Measurements from ENCODE around the gene VTCN1. TPM values are rescaled to one million over a fixed set of nuclear protein-coding genes. Genes with fewer than 3 reads are reported as not detected.
"Not testable (repeated sequence)": the region's sequence is repeated elsewhere in the genome, so short reads cannot be mapped to it uniquely, and the experiment has no call there.

Gene VTCN1
- not detected for polyA plus RNA-seq (ENCODE audit: low read depth in 6 of 6)

DNA sequence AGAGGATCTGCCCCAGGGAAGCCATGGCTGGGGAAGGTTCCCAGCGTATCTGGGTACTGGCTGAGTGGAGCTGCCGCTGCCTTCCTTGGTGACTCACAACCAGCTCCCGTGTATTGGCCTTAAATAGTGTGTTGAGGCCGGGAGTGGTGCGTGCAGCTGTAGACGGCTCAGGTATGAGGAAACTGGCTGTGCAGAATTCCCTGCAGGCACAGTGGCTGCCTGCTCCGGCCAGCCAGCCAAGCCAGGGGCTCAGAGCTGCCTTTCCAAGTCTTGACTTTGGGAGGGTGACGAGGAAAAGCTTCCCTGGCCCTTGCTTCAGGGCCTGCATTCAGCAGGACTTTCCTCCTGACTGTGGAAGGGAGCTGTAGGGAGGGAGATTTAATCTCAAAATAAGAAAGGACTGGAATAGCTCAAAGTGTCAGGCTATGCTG lies at the start of gene VTCN1:
Gene VTCN1, minus strand, starts transcription at position 97 of the 431 bp plus-strand sequence. Its CDS starts 72 bp downstream, at position 25.
- Mint-ChIP-seq H3K27me3 (peaks cover 25 to 28% (median 25%) of the 10 kb centered on the region in 3 donors), H3K9me3 (no peaks in the 10 kb centered on the region), H3K4me1 (no peaks in the 10 kb centered on the region), H3K4me3 (no peak within 1 kb of the TSS), H3K36me3 (no peaks in the 10 kb centered on the region), H3K27ac (peak within 1 kb of the TSS in 1 of 6 donors; percentile 2)
- ATAC-seq (ENCODE audit: low read depth in 2 of 2) (no peak), DNase-seq (no peak)

DNA sequence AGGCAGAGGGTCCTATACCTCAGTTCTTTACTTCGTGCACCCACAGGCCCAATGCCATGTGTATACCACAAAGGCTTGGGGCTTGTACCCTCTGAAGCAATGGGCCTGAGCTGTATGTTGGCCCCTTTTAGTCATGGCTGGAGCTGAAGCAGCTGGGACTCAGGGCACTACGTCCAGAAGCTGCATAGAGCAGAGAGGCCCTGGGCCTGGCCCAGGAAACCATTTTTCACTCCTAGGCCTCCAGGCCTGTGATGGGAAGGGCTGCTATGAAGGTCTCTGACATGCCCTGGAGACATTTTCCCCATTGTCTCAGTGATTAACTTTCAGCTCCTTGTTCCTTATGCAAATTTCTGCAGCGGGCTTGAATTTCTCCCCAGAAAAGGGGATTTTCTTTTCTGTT lies 48.1 kb upstream of the VTCN1 start:
- H3K4me3 Mint-ChIP-seq, result no peak overlapping the region
- no peak for ATAC-seq (ENCODE audit: low read depth in 2 of 2)
- DNase-seq, result no peak
- peaks cover 9 to 22% (median 20%) of the 10 kb centered on the region in 3 donors for H3K27me3 Mint-ChIP-seq
- H3K9me3 Mint-ChIP-seq, result peaks cover 4 to 35% (median 13%) of the 10 kb centered on the region in 7 donors
- peaks cover 0 to 8% of the 10 kb centered on the region in 2 donors for H3K36me3 Mint-ChIP-seq
- no peak overlapping the region for H3K27ac Mint-ChIP-seq
- H3K4me1 Mint-ChIP-seq, result no peaks in the 10 kb centered on the region

GRCh38 chr1:117258075-117258474 lies 47.3 kb upstream of the VTCN1 start:
- not testable (repeated sequence) for H3K4me1 Mint-ChIP-seq; ATAC-seq (ENCODE audit: low read depth in 2 of 2); H3K36me3 Mint-ChIP-seq; H3K4me3 Mint-ChIP-seq; DNase-seq; H3K27ac Mint-ChIP-seq
- H3K27me3 Mint-ChIP-seq, result peaks cover 8 to 21% (median 20%) of the 10 kb centered on the region in 3 donors
- H3K9me3 Mint-ChIP-seq, result peaks cover 4 to 35% (median 13%) of the 10 kb centered on the region in 7 donors

GRCh38 chr1:117257291-117257690 lies 46.6 kb upstream of the VTCN1 start:
- Mint-ChIP-seq H3K4me3 (no peak overlapping the region), H3K9me3 (peaks cover 4 to 35% (median 13%) of the 10 kb centered on the region in 7 donors)

DNA sequence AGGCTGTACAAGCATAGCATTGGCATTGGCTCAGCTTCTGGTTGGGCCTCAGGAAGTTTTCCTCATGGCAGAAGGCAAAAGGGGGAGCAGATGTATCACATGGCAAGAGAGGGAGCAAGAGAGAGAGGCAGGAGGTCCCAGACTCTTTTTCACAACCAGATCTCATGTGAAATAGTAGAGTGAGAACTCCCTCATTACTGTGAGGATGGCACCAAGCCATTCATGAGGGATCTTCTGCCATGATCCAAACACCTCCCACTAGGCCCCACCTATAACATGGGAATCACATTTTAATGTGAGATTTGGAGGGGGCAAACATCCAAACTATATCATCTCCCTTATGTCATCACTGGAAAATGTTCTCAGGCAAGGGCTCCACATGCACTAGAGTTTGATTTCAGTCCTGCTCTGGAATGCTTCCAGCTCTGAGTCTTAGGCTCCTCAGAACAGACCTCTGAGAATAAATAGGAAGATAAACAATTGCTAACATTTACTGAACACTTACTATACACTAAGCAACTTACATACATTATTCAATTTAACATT lies 39.4 kb upstream of the VTCN1 start:
- no peaks in the 10 kb centered on the region for H3K36me3 Mint-ChIP-seq
- H3K4me3 Mint-ChIP-seq, result no peak overlapping the region
- no peaks in the 10 kb centered on the region for H3K9me3 Mint-ChIP-seq
- ATAC-seq (ENCODE audit: low read depth in 2 of 2) (no peak), DNase-seq (no peak)
- H3K4me1 Mint-ChIP-seq, result no peaks in the 10 kb centered on the region
- H3K27ac Mint-ChIP-seq, result peak overlapping the region in 1 of 6 donors; percentile 2
- H3K27me3 Mint-ChIP-seq, result peaks cover 0 to 15% (median 4%) of the 10 kb centered on the region in 3 donors

More at GRCh38 chr1:117257291-117257690, 46.6 kb upstream of the VTCN1 start:
- Mint-ChIP-seq H3K27me3 (peaks cover 4 to 20% (median 16%) of the 10 kb centered on the region in 3 donors), H3K27ac (no peak overlapping the region), H3K36me3 (peaks cover 0 to 8% of the 10 kb centered on the region in 2 donors), H3K4me1 (no peaks in the 10 kb centered on the region)
- DNase-seq, result no peak
- ATAC-seq (ENCODE audit: low read depth in 2 of 2), result no peak

DNA sequence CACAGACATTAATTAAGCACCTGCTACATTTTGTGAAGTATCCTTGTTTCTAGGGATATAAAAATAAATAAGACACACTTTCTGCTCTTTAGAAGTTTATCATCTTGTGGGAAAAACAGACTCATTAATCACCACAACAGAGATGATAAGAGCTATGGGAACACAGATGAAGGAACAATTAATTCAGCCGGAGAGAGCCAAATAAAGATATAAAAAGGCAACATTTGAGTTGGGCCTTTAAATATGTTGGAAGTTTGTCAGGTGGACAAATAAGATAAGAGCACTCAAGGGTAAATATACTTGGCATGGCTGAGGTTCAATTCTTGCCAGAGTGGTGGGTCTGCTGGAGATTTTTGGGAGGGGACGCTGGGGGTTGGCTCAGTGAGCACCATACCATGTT lies 34.2 kb upstream of the VTCN1 start:
- ATAC-seq (ENCODE audit: low read depth in 2 of 2) (no peak), DNase-seq (no peak)
- Mint-ChIP-seq H3K9me3 (peaks cover 0 to 1% (median 0%) of the 10 kb centered on the region in 7 donors), H3K4me1 (no peaks in the 10 kb centered on the region), H3K27ac (no peak overlapping the region), H3K4me3 (no peak overlapping the region), H3K36me3 (no peaks in the 10 kb centered on the region), H3K27me3 (peaks cover 10 to 38% (median 22%) of the 10 kb centered on the region in 3 donors)

DNA sequence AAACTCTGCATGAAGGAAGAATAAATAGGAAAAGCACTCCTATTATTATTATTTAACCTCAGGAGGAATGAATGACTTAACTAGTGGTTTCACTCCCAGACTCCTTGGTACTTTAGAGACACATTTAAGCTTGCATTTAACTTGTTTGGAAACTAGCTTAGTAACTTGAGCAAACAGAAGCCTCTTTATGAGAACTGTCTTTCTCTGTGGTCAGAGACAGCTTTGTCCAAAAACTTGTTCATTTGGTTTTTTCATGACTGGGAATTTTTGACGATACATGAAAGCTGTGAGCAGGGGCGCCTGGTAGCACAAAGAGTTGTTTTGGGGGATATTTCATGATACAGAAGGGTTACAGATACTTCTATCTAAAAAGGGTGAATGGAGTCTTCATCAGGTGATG lies 33.6 kb upstream of the VTCN1 start:
- Mint-ChIP-seq H3K36me3 (no peaks in the 10 kb centered on the region), H3K4me3 (no peak overlapping the region), H3K27me3 (peaks cover 10 to 36% (median 22%) of the 10 kb centered on the region in 3 donors), H3K4me1 (no peaks in the 10 kb centered on the region), H3K9me3 (peaks cover 0 to 1% (median 0%) of the 10 kb centered on the region in 7 donors), H3K27ac (no peak overlapping the region)
- no peak for DNase-seq
- ATAC-seq (ENCODE audit: low read depth in 2 of 2), result no peak

DNA sequence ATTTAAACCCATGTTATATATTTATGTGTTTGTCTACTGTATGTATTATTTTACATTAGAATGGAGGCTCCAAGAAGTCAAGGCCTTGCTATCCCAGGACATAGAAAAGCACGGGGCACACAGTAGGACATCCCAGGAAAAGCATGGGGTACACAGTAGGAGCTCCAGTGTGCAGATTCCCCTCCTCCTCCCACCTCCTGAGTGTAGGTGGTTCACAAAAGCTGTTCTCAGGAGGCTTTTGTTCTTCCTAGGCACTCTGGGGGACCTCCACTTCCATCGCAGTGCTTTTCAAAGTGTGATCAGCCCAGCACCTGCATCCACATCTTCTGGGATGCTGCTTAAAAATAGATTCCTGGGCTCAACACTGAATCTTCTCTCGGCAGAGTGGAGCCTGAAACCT lies 30.8 kb upstream of the VTCN1 start:
- no peaks in the 10 kb centered on the region for H3K36me3 Mint-ChIP-seq

GRCh38 chr1:117240547-117240946 lies 29.8 kb upstream of the VTCN1 start:
- Mint-ChIP-seq H3K9me3 (peaks cover 0 to 4% (median 0%) of the 10 kb centered on the region in 7 donors), H3K27ac (no peak overlapping the region), H3K4me1 (no peaks in the 10 kb centered on the region), H3K4me3 (no peak overlapping the region), H3K27me3 (peaks cover 15 to 34% (median 33%) of the 10 kb centered on the region in 3 donors), H3K36me3 (no peaks in the 10 kb centered on the region)
- DNase-seq (no peak), ATAC-seq (ENCODE audit: low read depth in 2 of 2) (no peak)

More for the DNA sequence above, 30.8 kb upstream of the VTCN1 start:
- no peak overlapping the region for H3K27ac Mint-ChIP-seq
- no peaks in the 10 kb centered on the region for H3K4me1 Mint-ChIP-seq
- ATAC-seq (ENCODE audit: low read depth in 2 of 2) (no peak), DNase-seq (no peak)
- H3K4me3 Mint-ChIP-seq, result no peak overlapping the region
- peaks cover 15 to 36% (median 31%) of the 10 kb centered on the region in 3 donors for H3K27me3 Mint-ChIP-seq
- peaks cover 0 to 4% (median 0%) of the 10 kb centered on the region in 7 donors for H3K9me3 Mint-ChIP-seq

- ATAC-seq (ENCODE audit: low read depth in 2 of 2), result no peak
- no peak overlapping the region for H3K4me3 Mint-ChIP-seq
Observed at GRCh38 chr1:117239467-117239866, 28.7 kb upstream of the VTCN1 start.

GRCh38 chr1:117237726-117238381 lies 27.1 kb upstream of the VTCN1 start:
- peak overlapping the region in 1 of 6 donors; percentile 68 for H3K27ac Mint-ChIP-seq
- no peak for DNase-seq
- no peak overlapping the region for H3K4me3 Mint-ChIP-seq
- ATAC-seq (ENCODE audit: low read depth in 2 of 2), result no peak
- peaks cover 21 to 54% (median 32%) of the 10 kb centered on the region in 3 donors for H3K27me3 Mint-ChIP-seq
- peaks cover 0 to 11% (median 2%) of the 10 kb centered on the region in 7 donors for H3K9me3 Mint-ChIP-seq
- no peaks in the 10 kb centered on the region for H3K36me3 Mint-ChIP-seq
- no peaks in the 10 kb centered on the region for H3K4me1 Mint-ChIP-seq

More at GRCh38 chr1:117239467-117239866, 28.7 kb upstream of the VTCN1 start:
- no peak overlapping the region for H3K27ac Mint-ChIP-seq
- H3K36me3 Mint-ChIP-seq, result no peaks in the 10 kb centered on the region
- DNase-seq, result no peak
- H3K4me1 Mint-ChIP-seq, result no peaks in the 10 kb centered on the region
- H3K27me3 Mint-ChIP-seq, result peaks cover 17 to 43% (median 30%) of the 10 kb centered on the region in 3 donors
- peaks cover 0 to 4% (median 1%) of the 10 kb centered on the region in 7 donors for H3K9me3 Mint-ChIP-seq

DNA sequence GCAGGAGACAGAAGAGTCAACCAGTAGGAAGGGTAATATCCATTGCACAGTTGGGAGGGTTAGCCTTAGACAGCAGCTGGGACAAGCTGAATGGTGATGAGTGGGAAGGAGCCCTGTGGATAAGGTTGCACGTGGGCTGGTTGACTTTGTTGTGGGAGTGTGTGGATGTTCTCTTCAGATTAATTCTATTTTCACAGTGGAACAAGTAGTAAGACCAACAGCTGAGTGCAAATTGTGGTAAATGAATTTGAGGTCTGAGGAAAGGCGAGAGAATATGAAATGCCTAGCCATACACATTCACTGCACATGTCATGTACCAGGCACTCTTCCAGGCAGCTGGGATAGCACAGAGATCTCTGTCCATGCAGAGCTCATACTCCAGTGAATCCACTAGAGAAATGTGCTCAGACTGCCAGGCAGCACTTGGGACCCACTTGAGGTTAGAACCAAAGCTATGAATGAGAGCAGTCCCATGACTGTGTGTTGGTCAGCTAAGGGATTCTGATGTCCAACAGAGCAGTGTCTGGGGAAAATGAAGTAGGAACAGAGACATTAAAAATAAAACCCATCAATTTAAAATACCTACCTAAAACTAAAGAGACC lies 25.2 kb upstream of the VTCN1 start:
- no peaks in the 10 kb centered on the region for H3K36me3 Mint-ChIP-seq
- H3K27ac Mint-ChIP-seq, result no peak overlapping the region

DNA sequence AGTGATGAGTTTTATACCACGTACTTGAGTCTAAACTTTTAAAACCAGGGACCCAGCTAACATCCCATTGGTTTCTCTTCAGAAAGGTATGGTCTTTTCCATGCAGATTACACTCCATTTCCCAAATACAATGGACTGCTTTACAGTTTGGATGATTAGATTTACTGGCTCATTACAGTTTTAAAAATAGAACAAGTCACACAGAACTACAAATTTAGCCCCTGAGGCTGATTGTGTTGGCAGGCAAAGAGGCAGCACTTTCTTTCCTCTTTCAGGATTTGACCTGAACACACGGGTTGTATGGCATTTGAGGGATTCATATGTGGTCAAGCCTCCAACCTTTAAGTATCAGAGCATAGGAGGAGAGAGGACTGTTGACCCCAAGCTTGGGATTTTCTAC lies 21.8 kb upstream of the VTCN1 start:
- Mint-ChIP-seq H3K27me3 (peaks cover 14 to 32% (median 15%) of the 10 kb centered on the region in 3 donors), H3K4me3 (no peak overlapping the region), H3K9me3 (peaks cover 0 to 12% (median 2%) of the 10 kb centered on the region in 7 donors), H3K36me3 (no peaks in the 10 kb centered on the region), H3K4me1 (no peaks in the 10 kb centered on the region), H3K27ac (no peak overlapping the region)
- DNase-seq (no peak), ATAC-seq (ENCODE audit: low read depth in 2 of 2) (no peak)

More for the DNA sequence above, 25.2 kb upstream of the VTCN1 start:
- H3K27me3 Mint-ChIP-seq, result peaks cover 15 to 42% (median 24%) of the 10 kb centered on the region in 3 donors
- ATAC-seq (ENCODE audit: low read depth in 2 of 2) (no peak), DNase-seq (no peak)
- peaks cover 0 to 12% (median 2%) of the 10 kb centered on the region in 7 donors for H3K9me3 Mint-ChIP-seq
- H3K4me3 Mint-ChIP-seq, result no peak overlapping the region
- no peaks in the 10 kb centered on the region for H3K4me1 Mint-ChIP-seq

Measured in naive B cell (primary cell).